Panc1 (cell line): ENCODE data around the gene GRIP1. TPM values are rescaled to one million over a fixed set of nuclear protein-coding genes. Genes with fewer than 3 reads are reported as not detected.

Source experiments
- ATAC-seq: fragments of 200-7000 bp; cut with Tn5 transposase; 2 replicates; pipeline ENCODE4 v1.9.1; 2020; ENCODE audit warnings: mild to moderate bottlenecking, moderate library complexity
- BruUV-seq: library from RNA; stranded (reverse); fragments of 400-500 nt; replicated peaks from 2 replicates; lab custom pipeline; 2021; lab: Mats Ljungman, UMichigan
- CTCF ChIA-PET: fragments of 300-600 bp; sonication (Branson Sonifier 250); formaldehyde crosslinking; loops from one replicate; lab custom pipeline; 2022; ENCODE audit warnings: antibody characterized with exemption; lab: Charles Lee
- POLR2A ChIA-PET: fragments of 300-600 bp; sonication (Branson Sonifier 250); formaldehyde crosslinking; loops from one replicate; lab custom pipeline; 2022; ENCODE audit warnings: antibody characterized with exemption; lab: Charles Lee
- DNase-seq: peaks from one replicate; pipeline ENCODE4 v3.0.0-alpha.2; 2010; ENCODE audit warnings: low read depth, low spot score
- H3K27ac ChIP-seq: 2 replicates; pipeline ENCODE4 v1.5.1; 2011; ENCODE audit warnings: mild to moderate bottlenecking, low read length, inconsistent platforms
- H3K27me3 ChIP-seq: fragments of 200-500 bp; sonication (Bioruptor generic); 2 replicates; pipeline ENCODE4 v1.6.0; 2014; ENCODE audit warnings: low read length, inconsistent platforms; ENCODE audit not compliant: control insufficient read depth, insufficient read depth
- H3K36me3 ChIP-seq: fragments of 200-500 bp; sonication (Bioruptor generic); 2 replicates; pipeline ENCODE4 v1.5.1; 2014; ENCODE audit warnings: inconsistent platforms, mild to moderate bottlenecking, low read length, moderate library complexity; ENCODE audit not compliant: control insufficient read depth, insufficient read depth
- H3K4me1 ChIP-seq: 2 replicates; pipeline ENCODE4 v1.5.1; 2011; ENCODE audit warnings: inconsistent platforms, mild to moderate bottlenecking, low read length, moderate library complexity; ENCODE audit not compliant: control insufficient read depth, insufficient read depth
- H3K4me3 ChIP-seq, 2 experiments: 2 replicates each; pipeline ENCODE4 v1.5.1; 2011 to 2012; ENCODE audit warnings: low read depth in 2 of 2, low read length in 2 of 2, mild to moderate bottlenecking in 2 of 2, inconsistent platforms in 1 of 2, moderate library complexity in 1 of 2
- H3K9me3 ChIP-seq: fragments of 200-500 bp; sonication (Bioruptor generic); 2 replicates; pipeline ENCODE4 v1.5.1; 2014; ENCODE audit warnings: low read depth, mild to moderate bottlenecking, inconsistent platforms, low read length, moderate library complexity; ENCODE audit not compliant: control insufficient read depth, insufficient read depth
- CTCF ChIP-seq: fragments of 450-650 bp; IDR thresholded peaks from 2 replicates; pipeline ENCODE4 v1.5.1; 2017; ENCODE audit warnings: mild to moderate bottlenecking
- POLR2AphosphoS5 ChIP-seq: IDR thresholded peaks from 2 replicates; pipeline ENCODE4 v1.6.1; 2012; ENCODE audit warnings: mild to moderate bottlenecking, low read depth, low read length, moderate library complexity
- REST ChIP-seq, 2 experiments: IDR thresholded peaks; 2 replicates each; pipeline ENCODE4 v1.6.1; 2011 to 2012; ENCODE audit warnings: low read depth in 2 of 2, control low read depth in 1 of 2, low read length in 1 of 2, mild to moderate bottlenecking in 1 of 2, moderate library complexity in 1 of 2; ENCODE audit not compliant: insufficient read depth in 1 of 2
- SIN3A ChIP-seq: IDR thresholded peaks from 2 replicates; pipeline ENCODE4 v1.6.1; 2012; ENCODE audit warnings: low read depth, mild to moderate bottlenecking, low read length, moderate library complexity, borderline replicate concordance; ENCODE audit not compliant: insufficient read depth
- TCF7L2 ChIP-seq: IDR thresholded peaks from 2 replicates; pipeline ENCODE4 v1.6.1; 2011; ENCODE audit warnings: mild to moderate bottlenecking, low read depth, low read length, inconsistent platforms
- in situ Hi-C: cut with HindIII; loops from 2 replicates; pipeline ENCODE4 v1.10.0; 2016; ENCODE audit warnings: low sequenced_read_pairs, low pct_unique_long_range_greater_than_20kb
- intact Hi-C: fragments of 100-400 bp; cut with micrococcal nuclease; formaldehyde crosslinking; loops from one replicate; pipeline ENCODE4 v1.10.0; 2022; ENCODE audit not compliant: unreplicated experiment
- total RNA-seq: library from RNA; stranded (reverse); gene quantifications from one replicate; pipeline ENCODE4 v1.2.1, GENCODE V29; 2021; ENCODE audit not compliant: unreplicated experiment

Gene GRIP1
- total RNA-seq, 1 experiment from 2014 or later, result 9.2 TPM

- H3K4me1 ChIP-seq, result no peaks in the 10 kb centered on the region
- no peak overlapping the region for H3K27ac ChIP-seq
- ChIA-PET POLR2A (no interaction called here), CTCF (interaction anchor here (0.6 kb wide), 1 partner anchor 223 kb away, joined by 3 read pairs; no protein-coding TSS in a partner anchor)
- ATAC-seq, result no peak
- no peak for DNase-seq
- no TSS peak for BruUV-seq
- intact Hi-C loops (no loop called here), in situ Hi-C loops (no loop called here)
- no peaks in the 10 kb centered on the region for H3K36me3 ChIP-seq
- no peak overlapping the region for H3K4me3 ChIP-seq
- TF ChIP-seq REST (IDR thresholded peaks at IDR 0.05; ENCODE audit: insufficient read depth in 1 of 2, low read depth in 2 of 2, low read length in 1 of 2) (no peak), POLR2AphosphoS5 (no peak), TCF7L2 (no peak), CTCF (no peak), SIN3A (no peak)
- H3K9me3 ChIP-seq, result no peaks in the 10 kb centered on the region
- no peaks in the 10 kb centered on the region for H3K27me3 ChIP-seq
Measured at GRCh38 chr12:66724616-66725015, 45.7 kb upstream of the GRIP1 start.

- BruUV-seq, result no TSS peak
- ChIA-PET CTCF (interaction anchor here (0.6 kb wide), 1 partner anchor 223 kb away, joined by 3 read pairs; no protein-coding TSS in a partner anchor), POLR2A (no interaction called here)
- H3K36me3 ChIP-seq, result no peaks in the 10 kb centered on the region
- H3K9me3 ChIP-seq, result no peaks in the 10 kb centered on the region
- in situ Hi-C loops (no loop called here), intact Hi-C loops (no loop called here)
- no peaks in the 10 kb centered on the region for H3K4me1 ChIP-seq
- no peak for DNase-seq
- no peak overlapping the region for H3K27ac ChIP-seq
- no peak for TF ChIP-seq REST (IDR thresholded peaks at IDR 0.05; ENCODE audit: insufficient read depth in 1 of 2, low read depth in 2 of 2, low read length in 1 of 2)
- TF ChIP-seq TCF7L2, result no peak
- no peak for TF ChIP-seq POLR2AphosphoS5
- TF ChIP-seq SIN3A, result no peak
- TF ChIP-seq CTCF, result no peak
- ATAC-seq, result no peak
- H3K27me3 ChIP-seq, result no peaks in the 10 kb centered on the region
- no peak overlapping the region for H3K4me3 ChIP-seq
Measured at GRCh38 chr12:66724026-66724425, 45.1 kb upstream of the GRIP1 start.
